ENCODE measurements around the gene PRR29. TPM values are rescaled to one million over a fixed set of nuclear protein-coding genes. Genes with fewer than 3 reads are reported as not detected.

PRR29 gene
- total RNA-seq, 2 experiments from 2014 or later = 12.0 to 15.1 TPM

DNA sequence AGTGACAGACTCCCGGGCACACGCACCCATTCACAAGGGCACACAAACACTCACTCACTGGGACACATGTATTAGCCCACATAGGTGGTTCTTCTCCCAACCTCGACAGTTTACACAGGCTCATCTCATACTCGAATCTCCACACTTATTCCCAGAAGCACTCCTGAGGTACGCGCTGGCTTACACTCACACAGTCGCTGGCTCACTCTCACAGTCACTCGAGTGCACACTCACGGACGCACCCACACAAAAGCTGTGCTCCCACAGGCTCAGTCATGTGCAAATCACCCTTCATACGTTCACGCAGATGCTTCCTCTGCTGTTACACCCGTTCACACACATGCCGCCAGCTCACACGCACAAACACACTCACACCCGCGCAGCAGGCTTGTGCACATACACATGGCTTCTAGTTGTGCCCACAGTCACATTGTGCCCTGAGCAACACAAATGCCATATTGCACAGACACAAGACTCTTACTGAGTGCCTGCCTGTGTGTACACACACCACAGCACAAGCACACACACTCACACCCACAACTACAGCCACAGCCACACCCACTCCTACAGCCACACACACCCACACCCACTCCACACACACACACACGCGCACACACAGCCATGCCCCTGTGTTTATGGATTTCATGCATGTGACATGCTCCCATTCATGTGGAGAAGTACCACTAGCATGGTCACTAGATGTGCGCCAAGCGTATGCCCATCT is 8.4 kb upstream of the PRR29 start:
- peaks cover 74% of the 10 kb centered on the region for H3K4me1 Mint-ChIP-seq
- H3K27me3 Mint-ChIP-seq = peaks cover 2% of the 10 kb centered on the region
- no peak overlapping the region for H3K27ac Mint-ChIP-seq
- H3K36me3 Mint-ChIP-seq (ENCODE audit: low read depth) = peaks cover 2% of the 10 kb centered on the region
- ChIA-PET POLR2A (interaction anchor here (0.8 to 3.5 kb wide), 7 partner anchors 12 to 140 kb away, joined by 3 to 18 read pairs (median 4); partner anchors contain the start of genes ERN1 and ICAM2), CTCF (interaction anchor here (1.0 to 2.1 kb wide), 19 partner anchors 10 to 144 kb away, joined by 3 to 32 read pairs (median 4); partner anchors contain the start of genes CD79B, CSHL1, GH1 and ICAM2)
- H3K9me3 Mint-ChIP-seq = no peaks in the 10 kb centered on the region
- no peak overlapping the region for H3K4me3 Mint-ChIP-seq
- no peak for DNase-seq

DNA sequence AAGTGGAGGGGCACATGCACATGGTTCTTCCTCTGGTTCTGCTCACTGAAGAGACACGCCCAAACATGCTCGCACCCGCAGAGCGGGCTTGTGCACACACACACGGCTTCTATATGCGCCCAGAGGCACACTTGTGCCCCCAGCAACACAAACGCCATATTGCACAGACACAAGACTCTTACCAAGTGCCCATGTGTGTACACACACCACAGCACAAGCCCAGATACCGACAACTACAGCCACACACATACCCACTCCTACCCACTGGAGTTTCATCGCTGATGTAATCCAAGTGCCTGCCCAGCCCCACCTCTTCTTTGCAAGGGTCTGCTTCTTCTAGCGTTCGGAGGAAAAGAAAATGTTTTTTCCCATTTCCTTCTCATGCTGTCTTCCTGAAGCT is 6.5 kb upstream of the PRR29 start:
- peaks cover 6% of the 10 kb centered on the region for H3K27me3 Mint-ChIP-seq
- ChIA-PET CTCF (interaction anchor here (1.5 to 4.0 kb wide), 6 partner anchors 29 to 72 kb away, joined by 4 to 31 read pairs (median 17); partner anchors contain the start of genes CD79B and ICAM2), POLR2A (interaction anchor here (1.2 to 3.5 kb wide), 3 partner anchors 8 to 34 kb away, joined by 3 to 18 read pairs (median 6); partner anchors contain the start of gene ICAM2)
- H3K4me1 Mint-ChIP-seq = peaks cover 70% of the 10 kb centered on the region
- DNase-seq = no peak
- H3K9me3 Mint-ChIP-seq = no peaks in the 10 kb centered on the region
- peak overlapping the region; percentile 50 for H3K27ac Mint-ChIP-seq
- no peak overlapping the region for H3K4me3 Mint-ChIP-seq
- H3K36me3 Mint-ChIP-seq (ENCODE audit: low read depth) = peaks cover 7% of the 10 kb centered on the region

DNA sequence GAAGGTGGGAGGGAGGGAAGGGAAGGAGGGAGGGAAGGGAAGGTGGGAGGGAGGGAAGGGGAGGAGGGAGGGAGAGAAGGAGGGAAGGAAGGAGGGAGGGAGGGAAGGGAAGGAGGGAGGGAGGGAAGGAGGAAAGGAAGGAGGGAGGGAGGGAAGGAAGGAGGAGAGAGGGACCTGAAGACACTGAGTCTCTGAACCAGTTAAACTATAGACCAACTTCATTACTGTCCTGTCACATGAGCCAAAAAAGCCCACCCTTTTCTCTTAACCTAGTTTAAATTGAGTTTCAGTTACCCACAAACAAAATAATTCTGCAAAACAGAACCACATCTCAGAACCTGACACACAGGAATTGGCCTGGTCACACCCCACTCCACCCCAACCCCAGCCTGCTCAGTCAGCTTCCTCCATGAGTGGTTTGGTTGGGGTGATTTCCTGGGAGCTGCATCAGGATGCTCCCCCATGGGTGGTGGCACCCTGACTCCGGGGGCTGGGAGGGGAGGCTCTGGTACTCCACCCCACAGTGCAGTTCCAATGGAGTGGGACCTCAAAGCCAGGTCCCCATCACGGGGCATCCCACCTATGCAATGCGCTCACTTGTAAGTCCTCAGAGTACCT is 4.7 kb upstream of the PRR29 start:
- Mint-ChIP-seq H3K36me3 (ENCODE audit: low read depth) (peaks cover 15% of the 10 kb centered on the region), H3K4me1 (peaks cover 78% of the 10 kb centered on the region), H3K27ac (peak overlapping the region; percentile 86), H3K27me3 (peaks cover 10% of the 10 kb centered on the region), H3K4me3 (no peak overlapping the region), H3K9me3 (no peaks in the 10 kb centered on the region)
- peak; percentile 54 for DNase-seq
- ChIA-PET POLR2A (interaction anchor here (0.7 to 9.1 kb wide), 13 partner anchors 8 to 152 kb away, joined by 3 to 79 read pairs (median 4); partner anchors contain the start of gene ICAM2), CTCF (interaction anchor here (1.2 to 4.0 kb wide), 13 partner anchors 8 to 140 kb away, joined by 3 to 31 read pairs (median 7); partner anchors contain the start of genes CSHL1 and ICAM2)

DNA sequence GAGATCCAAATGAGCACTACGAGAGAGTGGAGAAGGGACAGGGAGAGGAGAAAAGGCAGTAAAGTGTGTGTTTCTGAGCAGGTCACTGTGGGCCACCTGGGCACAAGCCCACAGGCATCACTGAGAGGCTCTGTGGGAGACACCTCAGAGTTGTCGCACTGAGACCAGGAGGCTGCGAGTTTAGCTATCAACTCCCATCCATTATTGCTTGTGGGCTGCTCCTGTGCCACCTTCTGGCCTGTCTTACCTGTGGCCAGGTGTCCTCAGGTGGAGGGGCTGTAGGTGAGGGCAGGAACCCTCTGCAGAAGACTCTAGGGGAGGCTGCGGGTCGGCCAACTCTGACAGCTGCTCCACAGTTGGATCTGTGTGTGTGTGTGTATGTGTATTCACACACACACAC is 2.5 kb upstream of the PRR29 start:
- H3K36me3 Mint-ChIP-seq (ENCODE audit: low read depth) = peaks cover 25% of the 10 kb centered on the region
- no peaks in the 10 kb centered on the region for H3K9me3 Mint-ChIP-seq
- ChIA-PET CTCF (interaction anchor here (1.5 to 4.0 kb wide), 4 partner anchors 10 to 84 kb away, joined by 4 to 18 read pairs (median 6); partner anchors contain the start of gene CSHL1), POLR2A (interaction anchor here (0.9 to 9.1 kb wide), 3 partner anchors 25 to 56 kb away, joined by 3 to 79 read pairs (median 3); partner anchors contain the start of gene ICAM2)
- no peak overlapping the region for H3K27ac Mint-ChIP-seq
- H3K4me1 Mint-ChIP-seq = peaks cover 83% of the 10 kb centered on the region
- peaks cover 10% of the 10 kb centered on the region for H3K27me3 Mint-ChIP-seq
- no peak overlapping the region for H3K4me3 Mint-ChIP-seq
- DNase-seq = no peak

DNA sequence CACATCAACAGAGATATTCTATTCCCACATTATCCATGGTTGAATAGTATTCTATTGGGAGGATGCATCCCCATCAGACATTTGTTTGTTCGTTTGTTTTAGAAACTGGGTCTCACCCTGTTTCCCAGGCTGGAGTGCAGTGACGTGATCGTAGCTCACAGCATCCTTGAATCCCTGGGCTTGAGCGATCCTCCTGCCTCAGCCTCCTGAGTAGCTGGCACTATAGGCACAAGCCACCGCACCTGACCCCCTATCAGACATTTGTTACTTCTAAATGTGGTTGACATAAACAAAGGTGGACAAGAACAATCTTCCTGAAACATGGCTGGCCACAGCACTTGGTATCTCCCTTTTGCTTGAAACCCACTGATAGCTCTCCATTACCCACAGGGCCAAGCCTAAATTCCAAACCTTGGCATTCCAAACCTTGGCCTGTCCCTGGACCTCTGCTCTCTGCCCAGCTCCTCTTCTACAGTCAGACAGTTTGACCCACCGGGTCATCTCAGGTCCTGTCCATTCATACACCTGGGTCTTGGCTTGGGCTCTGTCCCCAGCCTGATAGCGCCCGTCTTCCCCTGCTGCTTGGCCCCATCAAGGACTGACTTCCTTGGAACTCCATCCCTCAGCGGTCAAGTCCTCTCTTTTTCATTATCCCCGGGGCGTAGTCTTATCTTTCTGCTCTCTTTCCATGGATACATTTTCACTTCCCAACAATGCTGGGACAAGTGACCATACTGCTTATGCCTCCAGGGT is 1.5 kb upstream of the PRR29 start:
- H3K9me3 Mint-ChIP-seq = no peaks in the 10 kb centered on the region
- POLR2A ChIA-PET = interaction anchor here (1.0 to 9.1 kb wide), 8 partner anchors 9 to 65 kb away, joined by 3 to 79 read pairs (median 5); partner anchors contain the start of gene ICAM2
- peak overlapping the region; percentile 4 for H3K27ac Mint-ChIP-seq
- no peak for DNase-seq
- H3K27me3 Mint-ChIP-seq = peaks cover 9% of the 10 kb centered on the region
- peaks cover 25% of the 10 kb centered on the region for H3K36me3 Mint-ChIP-seq (ENCODE audit: low read depth)
- H3K4me3 Mint-ChIP-seq = peak overlapping the region; percentile 92
- CTCF ChIA-PET = interaction anchor here (0.6 to 4.4 kb wide), 8 partner anchors 11 to 137 kb away, joined by 3 to 26 read pairs (median 6); partner anchors contain the start of gene GH1
- peaks cover 77% of the 10 kb centered on the region for H3K4me1 Mint-ChIP-seq

DNA sequence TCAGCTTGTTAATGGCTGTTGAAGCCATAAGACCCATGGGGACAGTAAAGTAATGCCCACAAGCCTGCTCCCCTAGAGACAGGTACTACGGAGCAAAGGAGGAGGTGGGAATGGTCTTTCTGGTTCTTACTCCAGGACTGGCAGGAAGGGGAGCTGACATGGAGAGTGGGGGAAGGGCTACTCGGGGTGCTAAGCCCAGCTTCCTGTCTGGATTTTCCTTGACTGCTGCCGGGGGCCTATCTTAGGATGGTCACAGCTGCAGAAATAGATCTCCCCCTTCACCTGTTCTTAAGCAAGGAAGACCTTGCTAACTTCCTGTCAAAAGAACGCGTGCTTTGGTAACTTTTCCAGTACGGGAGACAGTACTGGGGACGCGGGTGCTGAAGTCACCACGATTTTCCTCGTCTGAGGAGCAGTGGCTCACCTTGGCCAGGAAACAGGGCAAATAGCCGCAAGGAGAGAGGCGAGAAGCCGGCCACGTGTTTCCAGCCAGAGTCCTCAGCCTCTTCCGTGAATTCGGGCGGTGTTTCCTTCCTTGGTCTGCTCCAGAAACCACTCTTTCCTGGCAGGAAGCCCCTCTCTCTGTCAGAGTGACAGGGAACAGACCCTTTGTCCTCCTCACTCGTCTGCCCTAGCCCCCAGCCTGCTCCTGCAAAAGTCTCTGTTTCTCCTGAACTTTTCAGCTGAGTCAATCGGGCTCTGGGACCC is 656 bp upstream of the PRR29 start:
- H3K4me1 Mint-ChIP-seq = peaks cover 70% of the 10 kb centered on the region
- POLR2A ChIA-PET = interaction anchor here (0.9 to 9.1 kb wide), 10 partner anchors 9 to 66 kb away, joined by 3 to 79 read pairs (median 6); partner anchors contain the start of gene ICAM2
- DNase-seq = no peak
- H3K36me3 Mint-ChIP-seq (ENCODE audit: low read depth) = peaks cover 26% of the 10 kb centered on the region
- peak overlapping the region; percentile 74 for H3K27ac Mint-ChIP-seq
- H3K27me3 Mint-ChIP-seq = peaks cover 8% of the 10 kb centered on the region
- no peaks in the 10 kb centered on the region for H3K9me3 Mint-ChIP-seq
- CTCF ChIA-PET = interaction anchor here (0.6 to 4.4 kb wide), 6 partner anchors 13 to 136 kb away, joined by 3 to 26 read pairs (median 10); partner anchors contain the start of gene GH1
- peak overlapping the region; percentile 92 for H3K4me3 Mint-ChIP-seq

DNA sequence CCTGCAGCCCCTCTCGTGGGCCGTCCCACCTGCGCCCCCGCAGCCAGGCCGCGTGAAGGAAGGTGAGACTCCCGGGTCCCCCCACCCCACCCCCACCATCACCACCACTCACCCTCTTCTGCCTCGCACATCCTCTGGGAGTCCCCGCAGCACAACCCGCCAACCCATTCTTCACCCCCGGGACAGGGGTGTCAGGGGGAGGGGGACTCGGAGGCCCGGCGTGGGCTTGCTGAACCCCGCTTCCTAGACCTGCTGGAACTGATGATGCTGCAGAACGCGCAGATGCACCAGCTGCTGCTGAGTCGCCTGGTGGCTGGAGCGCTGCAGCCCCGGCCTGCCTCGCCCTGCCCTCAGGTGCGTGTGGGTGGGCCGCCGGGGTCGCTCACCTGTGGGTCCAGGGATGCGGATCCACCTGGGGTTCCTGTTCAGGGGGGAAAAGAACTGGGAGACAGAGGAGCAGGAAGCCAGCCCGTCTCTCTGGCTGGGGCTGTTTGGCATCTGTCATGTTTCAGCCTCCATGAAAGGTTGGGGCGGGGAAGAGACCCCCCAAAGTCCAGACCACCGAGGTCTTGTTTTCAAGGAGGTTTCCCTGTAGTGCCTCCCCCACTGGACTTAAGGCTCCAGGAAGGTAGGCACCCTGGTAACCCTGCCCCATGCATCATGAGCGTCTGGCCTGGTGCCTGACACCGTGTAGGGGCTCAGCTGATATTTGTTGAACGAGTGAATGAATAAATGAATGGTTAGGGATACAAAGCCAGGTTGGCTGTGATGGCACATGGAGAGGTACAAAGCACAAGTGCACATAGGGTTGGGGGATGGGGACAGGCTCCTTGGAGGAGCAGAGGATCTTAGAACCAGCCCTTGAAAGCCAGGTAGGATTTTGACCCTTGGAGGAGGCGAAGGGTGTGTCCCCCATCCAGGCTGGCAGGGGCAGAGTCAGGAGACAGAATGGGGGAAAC is 849 bp downstream of the PRR29 start:
- Mint-ChIP-seq H3K4me1 (peaks cover 59% of the 10 kb centered on the region), H3K9me3 (no peaks in the 10 kb centered on the region), H3K27ac (peak overlapping the region; percentile 76), H3K27me3 (peaks cover 8% of the 10 kb centered on the region), H3K4me3 (peak overlapping the region; percentile 92), H3K36me3 (ENCODE audit: low read depth) (peaks cover 37% of the 10 kb centered on the region)
- ChIA-PET CTCF (interaction anchor here (1.1 to 4.4 kb wide), 8 partner anchors 15 to 135 kb away, joined by 3 to 26 read pairs (median 8); partner anchors contain the start of genes GH1 and ICAM2), POLR2A (interaction anchor here (0.8 to 9.1 kb wide), 13 partner anchors 7 to 147 kb away, joined by 3 to 79 read pairs (median 7); partner anchors contain the start of gene ICAM2)
- peak; percentile 47 for DNase-seq

DNA sequence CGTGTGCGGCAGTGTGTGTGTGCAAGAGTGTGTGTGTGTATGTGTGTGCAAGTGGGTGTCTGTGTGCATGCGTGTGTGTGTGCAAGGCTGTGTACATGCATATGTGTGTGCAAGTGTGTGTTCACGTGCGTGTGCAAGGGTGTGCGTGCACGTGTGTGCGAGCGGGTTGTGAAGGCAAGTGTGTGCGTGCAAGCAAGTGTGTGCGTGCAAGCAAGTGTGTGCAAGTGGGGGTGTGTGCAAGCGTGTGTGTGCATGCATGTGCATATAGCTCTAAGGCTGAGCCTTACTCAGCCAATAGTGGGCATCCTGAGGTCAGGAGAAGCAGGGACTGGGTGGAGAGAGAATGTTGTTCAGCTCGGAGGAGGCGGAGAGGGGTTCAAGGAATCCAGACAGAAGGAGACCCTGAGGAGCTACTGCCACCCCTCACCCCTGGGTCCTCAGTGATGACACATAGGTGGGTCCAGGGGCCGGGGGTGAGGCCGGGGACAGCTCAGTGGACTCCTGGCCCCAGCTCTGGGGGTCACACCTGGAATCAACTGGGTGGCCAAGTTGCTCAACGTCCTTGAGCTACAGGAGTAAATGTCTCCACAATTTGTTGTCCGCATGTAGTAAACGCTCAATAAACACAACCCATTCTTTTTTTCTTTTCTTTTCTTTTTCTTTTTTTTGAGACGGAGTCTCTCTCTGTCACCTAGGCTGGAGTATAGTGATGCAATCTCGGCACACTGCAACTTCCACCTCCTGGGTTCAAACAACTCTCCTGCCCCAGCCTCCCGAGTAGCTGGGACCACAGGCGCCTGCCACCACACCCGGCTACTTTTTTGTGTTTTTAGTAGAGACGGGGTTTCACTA is 1.8 kb downstream of the PRR29 start:
- DNase-seq = no peak
- peaks cover 46% of the 10 kb centered on the region for H3K36me3 Mint-ChIP-seq (ENCODE audit: low read depth)
- peaks cover 50% of the 10 kb centered on the region for H3K4me1 Mint-ChIP-seq
- ChIA-PET CTCF (interaction anchor here (0.6 to 4.4 kb wide), 6 partner anchors 9 to 134 kb away, joined by 3 to 26 read pairs (median 8); partner anchors contain the start of gene GH1), POLR2A (interaction anchor here (0.8 to 9.1 kb wide), 8 partner anchors 8 to 81 kb away, joined by 3 to 79 read pairs (median 10); partner anchors contain the start of gene ICAM2)
- H3K9me3 Mint-ChIP-seq = no peaks in the 10 kb centered on the region
- H3K27me3 Mint-ChIP-seq = peaks cover 8% of the 10 kb centered on the region
- H3K27ac Mint-ChIP-seq = peak overlapping the region; percentile 37
- peak overlapping the region; percentile 92 for H3K4me3 Mint-ChIP-seq

DNA sequence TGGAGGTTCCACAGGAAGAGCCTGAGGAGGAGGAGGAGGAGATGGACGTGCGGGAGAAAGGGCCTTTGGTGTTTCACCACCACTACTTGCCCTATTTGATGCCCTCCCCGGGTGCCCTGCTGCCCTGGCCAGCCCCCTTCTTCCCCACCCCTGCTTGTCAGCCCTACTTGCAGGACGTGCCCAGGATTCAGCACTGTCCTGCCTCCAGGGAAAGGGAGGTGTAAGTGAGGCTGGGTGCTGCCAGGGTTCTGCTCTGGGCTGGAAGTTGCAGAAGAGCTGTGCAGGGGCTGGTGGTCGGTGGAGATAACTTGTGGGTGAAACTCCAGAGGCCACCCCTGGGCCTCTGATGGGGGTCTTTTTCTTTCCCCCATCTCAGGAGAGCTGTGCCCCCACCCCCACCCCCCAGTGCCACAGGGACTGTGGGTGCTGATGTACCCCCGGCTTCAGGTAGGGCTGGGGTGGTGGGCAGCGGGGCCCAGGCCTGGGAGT is 3.0 kb downstream of the PRR29 start:
- POLR2A ChIA-PET = interaction anchor here (1.3 to 9.1 kb wide), 3 partner anchors 11 to 19 kb away, joined by 4 to 79 read pairs (median 13); partner anchors contain the start of gene ICAM2
- Mint-ChIP-seq H3K27ac (no peak overlapping the region), H3K27me3 (peaks cover 8% of the 10 kb centered on the region), H3K36me3 (ENCODE audit: low read depth) (peaks cover 49% of the 10 kb centered on the region), H3K9me3 (no peaks in the 10 kb centered on the region), H3K4me1 (peaks cover 49% of the 10 kb centered on the region), H3K4me3 (no peak overlapping the region)
- CTCF ChIA-PET = interaction anchor here (1.1 to 4.4 kb wide), 4 partner anchors 15 to 28 kb away, joined by 4 to 26 read pairs (median 4); no protein-coding TSS in a partner anchor
- DNase-seq = no peak
